Neural crest cell (in vitro differentiated cells): ENCODE measurements around the gene ARPP21. TPM values are rescaled to one million over a fixed set of nuclear protein-coding genes. Genes with fewer than 3 reads are reported as not detected.

Source experiments
- DNase-seq: peaks from one replicate; pipeline ENCODE4 v3.0.0; 2021; ENCODE audit warnings: low read depth, mixed read lengths, low spot score
- H3K27ac Mint-ChIP-seq: one replicate; pipeline ENCODE4 v1.8.0; 2021; ENCODE audit warnings: mild to moderate bottlenecking, mixed read lengths; ENCODE audit not compliant: unreplicated experiment
- H3K27me3 Mint-ChIP-seq: 2 replicates; pipeline ENCODE4 v1.8.0; 2021; ENCODE audit warnings: low read depth, mild to moderate bottlenecking, mixed read lengths
- H3K36me3 Mint-ChIP-seq: 2 replicates; pipeline ENCODE4 v1.8.0; 2021; ENCODE audit warnings: low read depth, mild to moderate bottlenecking, mixed read lengths
- H3K4me1 Mint-ChIP-seq: 2 replicates; pipeline ENCODE4 v1.8.0; 2021; ENCODE audit warnings: mixed read lengths
- H3K4me3 Mint-ChIP-seq: one replicate; pipeline ENCODE4 v1.8.0; 2021; ENCODE audit warnings: mild to moderate bottlenecking, mixed read lengths
- H3K9me3 Mint-ChIP-seq: 2 replicates; pipeline ENCODE4 v1.8.0; 2021; ENCODE audit warnings: mixed read lengths
- CTCF ChIP-seq: fragments of 200-600 bp; sonication (generic); conservative IDR thresholded peaks from 2 replicates; pipeline ENCODE4 v1.5.0; 2021; ENCODE audit warnings: antibody characterized with exemption, mild to moderate bottlenecking
- long read RNA-seq: library from polyadenylated mRNA; unstranded; transcript quantifications from one replicate; pipeline ENCODE4 v2.0.0, GENCODE V29; 2020
- total RNA-seq: library from RNA; stranded (reverse); gene quantifications from 2 replicates; pipeline ENCODE4 v1.2.1, GENCODE V29; 2021

ARPP21 gene
- total RNA-seq, result 0.12 TPM in 1 of 2 replicates, not detected in the other
- long read RNA-seq, result 0 reads

- Mint-ChIP-seq H3K36me3 (no peaks in the 10 kb centered on the region), H3K27me3 (peaks cover 78% of the 10 kb centered on the region), H3K9me3 (no peaks in the 10 kb centered on the region), H3K27ac (no peak within 1 kb of the TSS), H3K4me1 (peaks cover 18% of the 10 kb centered on the region), H3K4me3 (peak within 1 kb of the TSS; percentile 80)
- no peak for TF ChIP-seq CTCF
- DNase-seq, result peak; percentile 28
Observed at GRCh38 chr3:35639254-35640186, at the start of gene ARPP21. ARPP21 (plus strand) TSS chr3:35639525; CDS start chr3:35681752, 42,227 bp downstream.

- no peaks in the 10 kb centered on the region for H3K27me3 Mint-ChIP-seq
- no peak overlapping the region for H3K4me3 Mint-ChIP-seq
- no peak overlapping the region for H3K27ac Mint-ChIP-seq
- H3K4me1 Mint-ChIP-seq, result peaks cover 19% of the 10 kb centered on the region
- H3K36me3 Mint-ChIP-seq, result no peaks in the 10 kb centered on the region
- no peak for TF ChIP-seq CTCF
- DNase-seq, result no peak
- peaks cover 6% of the 10 kb centered on the region for H3K9me3 Mint-ChIP-seq
Observed at GRCh38 chr3:35592589-35593295, 46.6 kb upstream of the ARPP21 start.

DNA sequence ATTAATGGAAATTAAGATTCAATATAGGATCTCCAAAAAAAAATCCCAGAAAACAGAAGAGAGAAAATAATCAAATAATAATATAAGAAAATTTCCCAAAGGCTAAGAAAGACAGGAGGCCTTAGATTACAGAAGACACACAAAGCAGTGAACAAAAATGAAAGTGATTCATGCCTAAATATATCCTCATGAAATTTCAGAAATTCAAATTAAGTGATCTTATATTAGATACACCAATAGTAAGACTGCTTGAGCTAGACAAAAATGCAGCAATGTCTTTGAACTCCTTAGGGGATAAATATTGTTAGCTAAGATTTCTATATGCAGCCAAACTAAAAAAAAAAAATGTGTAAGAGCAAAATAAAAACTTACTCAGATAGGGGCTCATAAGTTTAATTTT lies 44.6 kb upstream of the ARPP21 start:
- no peak overlapping the region for H3K4me3 Mint-ChIP-seq
- DNase-seq, result no peak
- H3K4me1 Mint-ChIP-seq, result peaks cover 19% of the 10 kb centered on the region
- H3K9me3 Mint-ChIP-seq, result no peaks in the 10 kb centered on the region
- H3K27ac Mint-ChIP-seq, result no peak overlapping the region
- no peaks in the 10 kb centered on the region for H3K27me3 Mint-ChIP-seq
- no peaks in the 10 kb centered on the region for H3K36me3 Mint-ChIP-seq
- no peak for TF ChIP-seq CTCF

- Mint-ChIP-seq H3K9me3 (no peaks in the 10 kb centered on the region), H3K27me3 (no peaks in the 10 kb centered on the region), H3K27ac (no peak overlapping the region), H3K36me3 (no peaks in the 10 kb centered on the region), H3K4me1 (peaks cover 19% of the 10 kb centered on the region), H3K4me3 (no peak overlapping the region)
- no peak for TF ChIP-seq CTCF
- DNase-seq, result no peak
Observed at GRCh38 chr3:35596335-35596995, 42.9 kb upstream of the ARPP21 start.

- no peak for TF ChIP-seq CTCF
- Mint-ChIP-seq H3K4me3 (no peak overlapping the region), H3K27ac (no peak overlapping the region), H3K9me3 (no peaks in the 10 kb centered on the region), H3K4me1 (peaks cover 19% of the 10 kb centered on the region), H3K27me3 (no peaks in the 10 kb centered on the region), H3K36me3 (no peaks in the 10 kb centered on the region)
- DNase-seq, result no peak
Observed at GRCh38 chr3:35597490-35597889, 41.8 kb upstream of the ARPP21 start.
